COLO668 (cell line): Measurements from ENCODE around the gene PGAM1.
"Not testable (repeated sequence)": the region's sequence is repeated elsewhere in the genome, so short reads cannot be mapped to it uniquely, and the experiment has no call there.

ENCODE experiments used
- DNase-seq: peaks from one replicate; lab custom pipeline; 2025; ENCODE audit not compliant: unreplicated experiment; lab: John Stamatoyannopoulos, UW

PGAM1 gene

GRCh38 chr10:97454330-97455036 is 28.5 kb downstream of the PGAM1 start:
- no peak for DNase-seq

GRCh38 chr10:97456034-97456685 is 30.2 kb downstream of the PGAM1 start:
- no peak for DNase-seq

GRCh38 chr10:97456686-97457065 is 30.7 kb downstream of the PGAM1 start:
- DNase-seq = no peak

- DNase-seq = no peak
These were observed 33.1 kb downstream of the PGAM1 start for GRCh38 chr10:97459111-97459510.

GRCh38 chr10:97459933-97460332 is 33.9 kb downstream of the PGAM1 start:
- no peak for DNase-seq

GRCh38 chr10:97462309-97462708 is 36.3 kb downstream of the PGAM1 start:
- no peak for DNase-seq

- DNase-seq = peak; percentile 31
These were observed 37.6 kb downstream of the PGAM1 start for GRCh38 chr10:97463363-97464132.

GRCh38 chr10:97464226-97464625 is 38.2 kb downstream of the PGAM1 start:
- no peak for DNase-seq

- DNase-seq = no peak
These were observed 40.0 kb downstream of the PGAM1 start for GRCh38 chr10:97465982-97466381.

- no peak for DNase-seq
These were observed 40.8 kb downstream of the PGAM1 start for GRCh38 chr10:97466755-97467154.

GRCh38 chr10:97468162-97468561 is 42.2 kb downstream of the PGAM1 start:
- DNase-seq = peak; percentile 8

- not testable (repeated sequence) for DNase-seq
These were observed 42.8 kb downstream of the PGAM1 start for GRCh38 chr10:97468781-97469180.

- no peak for DNase-seq
These were observed 48.9 kb downstream of the PGAM1 start for GRCh38 chr10:97474918-97475317.

GRCh38 chr10:97475936-97476594 is 50.1 kb downstream of the PGAM1 start:
- DNase-seq = no peak

- not testable (repeated sequence) for DNase-seq
These were observed 53.4 kb downstream of the PGAM1 start for GRCh38 chr10:97479410-97479809.

GRCh38 chr10:97479939-97480338 is 53.9 kb downstream of the PGAM1 start:
- DNase-seq = no peak

- no peak for DNase-seq
These were observed 55.1 kb downstream of the PGAM1 start for GRCh38 chr10:97481071-97481470.

- no peak for DNase-seq
These were observed 56.4 kb downstream of the PGAM1 start for GRCh38 chr10:97482381-97482780.
